22Rv1 (cell line): ENCODE data around the gene NELL1.

ENCODE experiments used
- H3K27ac ChIP-seq: fragments of 450-650 bp; 2 replicates; pipeline ENCODE4 v1.5.1; 2017
- ZFX ChIP-seq: fragments of 450-650 bp; IDR thresholded peaks from 2 replicates; pipeline ENCODE4 v1.6.1; 2017; ENCODE audit warnings: antibody characterized with exemption, borderline replicate concordance
- TF ChIP-seq, protein P1 (sequence below): fragments of 450-650 bp; IDR thresholded peaks from 2 replicates; pipeline ENCODE4 v1.5.1; 2017; ENCODE audit warnings: mild to moderate bottlenecking

Gene NELL1

GRCh38 chr11:21385669-21386440 lies 716.5 kb downstream of the NELL1 start:
- no peak for TF ChIP-seq ZFX
- TF ChIP-seq, protein P1, sequence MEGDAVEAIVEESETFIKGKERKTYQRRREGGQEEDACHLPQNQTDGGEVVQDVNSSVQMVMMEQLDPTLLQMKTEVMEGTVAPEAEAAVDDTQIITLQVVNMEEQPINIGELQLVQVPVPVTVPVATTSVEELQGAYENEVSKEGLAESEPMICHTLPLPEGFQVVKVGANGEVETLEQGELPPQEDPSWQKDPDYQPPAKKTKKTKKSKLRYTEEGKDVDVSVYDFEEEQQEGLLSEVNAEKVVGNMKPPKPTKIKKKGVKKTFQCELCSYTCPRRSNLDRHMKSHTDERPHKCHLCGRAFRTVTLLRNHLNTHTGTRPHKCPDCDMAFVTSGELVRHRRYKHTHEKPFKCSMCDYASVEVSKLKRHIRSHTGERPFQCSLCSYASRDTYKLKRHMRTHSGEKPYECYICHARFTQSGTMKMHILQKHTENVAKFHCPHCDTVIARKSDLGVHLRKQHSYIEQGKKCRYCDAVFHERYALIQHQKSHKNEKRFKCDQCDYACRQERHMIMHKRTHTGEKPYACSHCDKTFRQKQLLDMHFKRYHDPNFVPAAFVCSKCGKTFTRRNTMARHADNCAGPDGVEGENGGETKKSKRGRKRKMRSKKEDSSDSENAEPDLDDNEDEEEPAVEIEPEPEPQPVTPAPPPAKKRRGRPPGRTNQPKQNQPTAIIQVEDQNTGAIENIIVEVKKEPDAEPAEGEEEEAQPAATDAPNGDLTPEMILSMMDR = no peak
- H3K27ac ChIP-seq = no peak overlapping the region

DNA sequence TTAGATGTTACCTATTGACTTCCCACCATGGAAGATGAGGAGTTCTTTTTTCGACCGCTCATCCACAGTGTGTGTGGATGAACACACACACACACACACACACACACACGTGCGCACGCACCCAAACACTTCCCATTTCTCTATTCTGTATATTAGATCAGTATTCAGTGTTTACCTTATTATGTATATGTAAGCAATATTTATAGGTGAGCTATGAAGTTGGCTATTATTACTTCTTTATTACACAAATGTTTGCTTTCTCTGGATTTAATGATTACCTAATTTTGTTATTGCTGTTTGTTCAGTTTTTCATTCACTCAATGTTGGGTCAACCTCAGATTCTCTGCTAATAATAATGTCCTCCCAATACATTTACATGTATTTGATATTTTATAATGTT lies 721.0 kb downstream of the NELL1 start:
- no peak overlapping the region for H3K27ac ChIP-seq
- TF ChIP-seq, protein P1 = no peak
- no peak for TF ChIP-seq ZFX

GRCh38 chr11:21396342-21397008 lies 727.1 kb downstream of the NELL1 start:
- TF ChIP-seq ZFX = no peak
- TF ChIP-seq, protein P1 = no peak

DNA sequence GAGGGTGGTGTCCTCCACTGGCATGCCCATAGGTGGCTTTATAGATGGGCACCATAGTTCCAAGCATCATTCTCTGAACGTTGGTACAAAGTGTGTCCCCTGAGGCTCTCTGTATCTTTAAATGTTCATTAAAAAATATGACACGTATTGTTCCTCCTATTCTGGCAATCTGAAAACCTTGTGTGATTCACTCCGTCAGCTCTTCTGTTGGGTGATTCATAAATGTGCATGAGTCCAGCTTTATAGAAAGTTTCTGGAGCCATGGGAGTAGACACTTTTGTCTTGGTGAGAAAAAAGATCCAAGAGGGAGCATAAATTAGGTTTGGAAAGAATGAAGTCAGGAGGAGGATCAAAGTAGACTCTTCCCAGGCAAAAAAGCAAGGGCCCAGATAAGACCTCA lies 728.8 kb downstream of the NELL1 start:
- no peak for TF ChIP-seq ZFX
- TF ChIP-seq, protein P1 = no peak
- H3K27ac ChIP-seq = no peak overlapping the region

More at GRCh38 chr11:21396342-21397008, 727.1 kb downstream of the NELL1 start:
- H3K27ac ChIP-seq = no peak overlapping the region

DNA sequence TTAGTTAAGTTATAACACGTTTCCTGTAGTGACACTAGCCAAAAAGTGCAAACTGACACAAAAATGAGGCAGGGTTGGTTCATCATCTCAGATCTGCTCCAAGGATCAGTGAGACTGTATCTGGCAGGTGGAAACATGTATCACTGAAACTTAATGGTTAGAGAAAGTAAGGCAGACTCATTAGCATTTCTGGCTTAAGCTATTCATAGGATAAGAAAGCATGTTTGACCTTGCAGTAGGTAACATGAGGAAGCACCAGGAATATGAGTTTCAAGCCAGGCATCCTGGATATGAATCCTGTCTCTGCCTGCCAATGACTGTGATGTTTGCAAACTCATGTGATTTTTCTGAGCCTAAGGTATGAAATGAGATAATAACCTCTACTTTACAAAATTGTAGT lies 732.1 kb downstream of the NELL1 start:
- TF ChIP-seq, protein P1 = no peak
- no peak for TF ChIP-seq ZFX
- no peak overlapping the region for H3K27ac ChIP-seq

DNA sequence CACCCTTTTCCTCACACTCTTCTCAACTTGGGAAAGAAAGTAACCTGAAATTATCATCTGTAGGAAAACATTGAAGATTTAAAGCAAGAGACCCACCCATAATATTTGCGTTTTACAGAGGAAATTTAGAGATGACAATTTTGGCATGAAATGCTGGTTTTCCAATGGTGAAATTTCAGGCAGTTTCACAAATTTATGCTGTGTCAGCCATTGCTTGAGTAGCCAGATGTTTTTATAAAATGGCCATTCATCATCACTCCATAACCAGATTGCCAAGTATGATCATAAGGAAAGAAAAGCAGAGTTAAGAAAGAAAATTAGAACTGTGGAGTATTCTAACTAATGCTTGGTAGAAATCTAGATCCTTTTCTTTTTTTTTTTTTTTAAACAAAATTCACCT lies 732.9 kb downstream of the NELL1 start:
- TF ChIP-seq, protein P1 = no peak
- no peak for TF ChIP-seq ZFX
- H3K27ac ChIP-seq = no peak overlapping the region

DNA sequence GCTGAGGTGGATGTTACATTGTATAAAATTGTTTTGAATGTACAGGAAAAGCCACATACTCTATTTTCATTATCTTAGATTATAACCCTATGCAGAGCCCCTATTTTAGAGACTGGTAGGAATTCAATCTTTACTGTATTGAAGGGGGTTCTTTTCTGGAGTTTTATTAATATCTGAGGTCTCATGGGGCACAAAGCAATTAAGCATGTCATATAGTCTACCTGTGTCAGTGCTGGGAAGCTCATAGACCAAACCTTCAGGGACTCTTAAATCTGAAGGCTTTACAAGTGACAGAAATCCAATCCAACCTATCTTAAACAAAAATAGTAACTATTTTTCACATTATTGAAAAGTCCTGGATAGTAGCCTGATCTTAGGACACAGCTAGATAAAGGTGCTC lies 733.7 kb downstream of the NELL1 start:
- H3K27ac ChIP-seq = no peak overlapping the region
- no peak for TF ChIP-seq ZFX
- TF ChIP-seq, protein P1 = no peak
